Mammary epithelial cell (primary cell): ENCODE data around the gene CSRNP3.

Source experiments
- EZH2 ChIP-seq: IDR thresholded peaks from 2 replicates; pipeline ENCODE4 v1.6.1; 2012; ENCODE audit warnings: low read length, inconsistent platforms, borderline replicate concordance
- TF ChIP-seq, protein P1 (sequence below), 2 donors: IDR thresholded peaks in 1 of 2; conservative IDR thresholded peaks in 1 of 2; 2 replicates each; pipeline ENCODE4 v1.5.1; 2011 to 2012; ENCODE audit warnings: inconsistent platforms in 2 of 2, low read length in 2 of 2, mild to moderate bottlenecking in 2 of 2, control low read depth in 1 of 2, low read depth in 1 of 2; ENCODE audit not compliant: insufficient read depth in 1 of 2; ENCODE audit errors: extremely low read depth in 1 of 2

GRCh38 chr2:165450156-165450555 lies 19.3 kb upstream of the CSRNP3 start:
- TF ChIP-seq, protein P1, sequence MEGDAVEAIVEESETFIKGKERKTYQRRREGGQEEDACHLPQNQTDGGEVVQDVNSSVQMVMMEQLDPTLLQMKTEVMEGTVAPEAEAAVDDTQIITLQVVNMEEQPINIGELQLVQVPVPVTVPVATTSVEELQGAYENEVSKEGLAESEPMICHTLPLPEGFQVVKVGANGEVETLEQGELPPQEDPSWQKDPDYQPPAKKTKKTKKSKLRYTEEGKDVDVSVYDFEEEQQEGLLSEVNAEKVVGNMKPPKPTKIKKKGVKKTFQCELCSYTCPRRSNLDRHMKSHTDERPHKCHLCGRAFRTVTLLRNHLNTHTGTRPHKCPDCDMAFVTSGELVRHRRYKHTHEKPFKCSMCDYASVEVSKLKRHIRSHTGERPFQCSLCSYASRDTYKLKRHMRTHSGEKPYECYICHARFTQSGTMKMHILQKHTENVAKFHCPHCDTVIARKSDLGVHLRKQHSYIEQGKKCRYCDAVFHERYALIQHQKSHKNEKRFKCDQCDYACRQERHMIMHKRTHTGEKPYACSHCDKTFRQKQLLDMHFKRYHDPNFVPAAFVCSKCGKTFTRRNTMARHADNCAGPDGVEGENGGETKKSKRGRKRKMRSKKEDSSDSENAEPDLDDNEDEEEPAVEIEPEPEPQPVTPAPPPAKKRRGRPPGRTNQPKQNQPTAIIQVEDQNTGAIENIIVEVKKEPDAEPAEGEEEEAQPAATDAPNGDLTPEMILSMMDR (conservative IDR thresholded peaks at IDR 0.05 in 1 of 2, IDR thresholded peaks at IDR 0.05 in 1 of 2; ENCODE audit: extremely low read depth in 1 of 2, insufficient read depth in 1 of 2, low read depth in 1 of 2, low read length in 2 of 2): no peak
- TF ChIP-seq EZH2: no peak
